Measurements from ENCODE around the gene ANKLE1. TPM values are rescaled to one million over a fixed set of nuclear protein-coding genes. Genes with fewer than 3 reads are reported as not detected.

Gene ANKLE1
- total and polyA plus RNA-seq, 2 donors (not counting 1 experiment from before 2014, with no cell fraction given), result 0.08 to 0.17 TPM

GRCh38 chr19:17248011-17248776 lies 33.5 kb upstream of the ANKLE1 start:
- H3K36me3 ChIP-seq (ENCODE audit: control insufficient read depth, insufficient read depth, low read length), result no peaks in the 10 kb centered on the region
- peaks cover 9% of the 10 kb centered on the region for H3K4me1 ChIP-seq (ENCODE audit: control insufficient read depth, extremely low read depth, insufficient read depth, low read length)
- no peaks in the 10 kb centered on the region for H4K20me1 ChIP-seq (ENCODE audit: control insufficient read depth, extremely low read depth, insufficient read depth, low read length)
- H2AFZ ChIP-seq (ENCODE audit: low read length), result no peak overlapping the region
- H3K4me3 ChIP-seq (replicated peaks in 1 of 4; ENCODE audit: control extremely low read depth in 1 of 4, insufficient read depth in 1 of 4, low read depth in 3 of 4, low read length in 4 of 4), result no peak overlapping the region
- TF ChIP-seq CTCF (conservative IDR thresholded peaks at IDR 0.05 in 1 of 2, IDR thresholded peaks at IDR 0.05 in 1 of 2; ENCODE audit: low read depth in 1 of 2, low read length in 2 of 2) (no peak), EZH2 (IDR thresholded peaks at IDR 0.05; ENCODE audit: low read length, missing control alignments) (no peak)
- H3K4me2 ChIP-seq (ENCODE audit: extremely low read depth, insufficient read depth, low read length), result no peak overlapping the region
- no peaks in the 10 kb centered on the region for H3K27me3 ChIP-seq (ENCODE audit: control insufficient read depth, insufficient read depth, low read length)
- no peak overlapping the region for H3K27ac ChIP-seq (ENCODE audit: insufficient read depth, low read length)
- H3K79me2 ChIP-seq (ENCODE audit: control insufficient read depth, insufficient read depth, low read length), result peaks cover 18% of the 10 kb centered on the region
- no peaks in the 10 kb centered on the region for H3K9me3 ChIP-seq (ENCODE audit: control insufficient read depth, insufficient read depth, low read depth, low read length)
- no peak for DNase-seq (ENCODE audit: low read depth in 2 of 2)
- no peak overlapping the region for H3K9ac ChIP-seq (ENCODE audit: insufficient read depth, low read length)

GRCh38 chr19:17249887-17250548 lies 31.7 kb upstream of the ANKLE1 start:
- no peak overlapping the region for H3K4me2 ChIP-seq (ENCODE audit: extremely low read depth, insufficient read depth, low read length)
- no peaks in the 10 kb centered on the region for H3K36me3 ChIP-seq (ENCODE audit: control insufficient read depth, insufficient read depth, low read length)
- no peaks in the 10 kb centered on the region for H4K20me1 ChIP-seq (ENCODE audit: control insufficient read depth, extremely low read depth, insufficient read depth, low read length)
- no peak for DNase-seq (ENCODE audit: low read depth in 2 of 2)
- H2AFZ ChIP-seq (ENCODE audit: low read length), result no peak overlapping the region
- no peak overlapping the region for H3K4me3 ChIP-seq (replicated peaks in 1 of 4; ENCODE audit: control extremely low read depth in 1 of 4, insufficient read depth in 1 of 4, low read depth in 3 of 4, low read length in 4 of 4)
- H3K9ac ChIP-seq (ENCODE audit: insufficient read depth, low read length), result no peak overlapping the region
- no peaks in the 10 kb centered on the region for H3K9me3 ChIP-seq (ENCODE audit: control insufficient read depth, insufficient read depth, low read depth, low read length)
- H3K27me3 ChIP-seq (ENCODE audit: control insufficient read depth, insufficient read depth, low read length), result no peaks in the 10 kb centered on the region
- peaks cover 9% of the 10 kb centered on the region for H3K4me1 ChIP-seq (ENCODE audit: control insufficient read depth, extremely low read depth, insufficient read depth, low read length)
- H3K79me2 ChIP-seq (ENCODE audit: control insufficient read depth, insufficient read depth, low read length), result peaks cover under 1% of the 10 kb centered on the region
- no peak overlapping the region for H3K27ac ChIP-seq (ENCODE audit: insufficient read depth, low read length)
- no peak for TF ChIP-seq CTCF (conservative IDR thresholded peaks at IDR 0.05 in 1 of 2, IDR thresholded peaks at IDR 0.05 in 1 of 2; ENCODE audit: low read depth in 1 of 2, low read length in 2 of 2)
- TF ChIP-seq EZH2 (IDR thresholded peaks at IDR 0.05; ENCODE audit: low read length, missing control alignments), result no peak

- DNase-seq (ENCODE audit: low read depth in 2 of 2), result no peak
- Histone ChIP-seq H3K4me1 (ENCODE audit: control insufficient read depth, extremely low read depth, insufficient read depth, low read length) (no peaks in the 10 kb centered on the region), H3K36me3 (ENCODE audit: control insufficient read depth, insufficient read depth, low read length) (no peaks in the 10 kb centered on the region), H3K9ac (ENCODE audit: insufficient read depth, low read length) (no peak overlapping the region), H3K27ac (ENCODE audit: insufficient read depth, low read length) (no peak overlapping the region), H3K27me3 (ENCODE audit: control insufficient read depth, insufficient read depth, low read length) (no peaks in the 10 kb centered on the region), H3K4me2 (ENCODE audit: extremely low read depth, insufficient read depth, low read length) (no peak overlapping the region), H4K20me1 (ENCODE audit: control insufficient read depth, extremely low read depth, insufficient read depth, low read length) (no peaks in the 10 kb centered on the region), H2AFZ (ENCODE audit: low read length) (no peak overlapping the region), H3K4me3 (replicated peaks in 1 of 4; ENCODE audit: control extremely low read depth in 1 of 4, insufficient read depth in 1 of 4, low read depth in 3 of 4, low read length in 4 of 4) (no peak overlapping the region), H3K79me2 (ENCODE audit: control insufficient read depth, insufficient read depth, low read length) (no peaks in the 10 kb centered on the region), H3K9me3 (ENCODE audit: control insufficient read depth, insufficient read depth, low read depth, low read length) (no peaks in the 10 kb centered on the region)
- TF ChIP-seq CTCF (conservative IDR thresholded peaks at IDR 0.05 in 1 of 2, IDR thresholded peaks at IDR 0.05 in 1 of 2; ENCODE audit: low read depth in 1 of 2, low read length in 2 of 2), result no peak
- TF ChIP-seq EZH2 (IDR thresholded peaks at IDR 0.05; ENCODE audit: low read length, missing control alignments), result no peak
These were observed 27.1 kb upstream of the ANKLE1 start for GRCh38 chr19:17254636-17255035.

Measured in fibroblast of lung (primary cell).